ENCODE results near the gene NSD2. TPM values are rescaled to one million over a fixed set of nuclear protein-coding genes. Genes with fewer than 3 reads are reported as not detected.

The NSD2 gene
- total RNA-seq, 1 donor from 2014 or later: 212 TPM

DNA sequence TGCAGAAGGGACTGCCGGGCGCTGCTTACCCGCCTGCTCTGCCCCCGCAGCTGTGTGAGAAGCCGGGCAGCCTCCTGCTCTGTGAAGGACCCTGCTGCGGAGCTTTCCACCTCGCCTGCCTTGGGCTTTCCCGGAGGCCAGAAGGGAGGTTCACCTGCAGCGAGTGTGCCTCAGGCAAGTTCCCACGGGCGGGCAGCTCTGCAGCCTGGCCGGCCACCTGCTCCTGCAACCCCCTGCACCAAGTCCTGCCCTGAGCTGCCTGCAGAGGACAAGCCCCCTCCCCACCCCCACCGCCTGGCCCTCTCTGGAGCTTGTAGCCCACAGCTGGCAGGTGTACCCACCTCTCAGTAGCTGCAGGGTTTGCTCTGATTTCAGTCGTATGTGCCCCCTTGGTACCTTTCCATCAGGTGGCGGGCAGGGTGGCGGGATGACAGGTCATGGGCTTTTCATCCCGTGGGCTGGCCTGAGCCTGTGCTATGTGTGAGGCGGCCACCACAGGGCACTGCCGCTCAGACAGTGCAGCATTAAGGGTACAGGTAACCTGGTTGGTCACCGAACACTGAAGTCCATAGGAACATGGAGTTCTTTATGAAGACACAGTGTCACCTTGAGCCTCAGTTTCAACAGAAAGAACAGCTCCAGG, 81.0 kb downstream of the NSD2 start:
- H3K4me3 Mint-ChIP-seq (ENCODE audit: low read depth): no peak overlapping the region
- no peaks in the 10 kb centered on the region for H3K27me3 Mint-ChIP-seq
- H3K4me1 Mint-ChIP-seq (ENCODE audit: low read depth): no peaks in the 10 kb centered on the region
- H3K9me3 Mint-ChIP-seq (ENCODE audit: low read depth): no peaks in the 10 kb centered on the region
- no peak for DNase-seq (ENCODE audit: low spot score, unreplicated experiment)
- TF ChIP-seq, protein P1, sequence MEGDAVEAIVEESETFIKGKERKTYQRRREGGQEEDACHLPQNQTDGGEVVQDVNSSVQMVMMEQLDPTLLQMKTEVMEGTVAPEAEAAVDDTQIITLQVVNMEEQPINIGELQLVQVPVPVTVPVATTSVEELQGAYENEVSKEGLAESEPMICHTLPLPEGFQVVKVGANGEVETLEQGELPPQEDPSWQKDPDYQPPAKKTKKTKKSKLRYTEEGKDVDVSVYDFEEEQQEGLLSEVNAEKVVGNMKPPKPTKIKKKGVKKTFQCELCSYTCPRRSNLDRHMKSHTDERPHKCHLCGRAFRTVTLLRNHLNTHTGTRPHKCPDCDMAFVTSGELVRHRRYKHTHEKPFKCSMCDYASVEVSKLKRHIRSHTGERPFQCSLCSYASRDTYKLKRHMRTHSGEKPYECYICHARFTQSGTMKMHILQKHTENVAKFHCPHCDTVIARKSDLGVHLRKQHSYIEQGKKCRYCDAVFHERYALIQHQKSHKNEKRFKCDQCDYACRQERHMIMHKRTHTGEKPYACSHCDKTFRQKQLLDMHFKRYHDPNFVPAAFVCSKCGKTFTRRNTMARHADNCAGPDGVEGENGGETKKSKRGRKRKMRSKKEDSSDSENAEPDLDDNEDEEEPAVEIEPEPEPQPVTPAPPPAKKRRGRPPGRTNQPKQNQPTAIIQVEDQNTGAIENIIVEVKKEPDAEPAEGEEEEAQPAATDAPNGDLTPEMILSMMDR (IDR thresholded peaks at IDR 0.05; ENCODE audit: unreplicated experiment): no peak
- no peak overlapping the region for H3K27ac Mint-ChIP-seq
- H3K36me3 Mint-ChIP-seq (ENCODE audit: insufficient read depth): peaks cover 14% of the 10 kb centered on the region

DNA sequence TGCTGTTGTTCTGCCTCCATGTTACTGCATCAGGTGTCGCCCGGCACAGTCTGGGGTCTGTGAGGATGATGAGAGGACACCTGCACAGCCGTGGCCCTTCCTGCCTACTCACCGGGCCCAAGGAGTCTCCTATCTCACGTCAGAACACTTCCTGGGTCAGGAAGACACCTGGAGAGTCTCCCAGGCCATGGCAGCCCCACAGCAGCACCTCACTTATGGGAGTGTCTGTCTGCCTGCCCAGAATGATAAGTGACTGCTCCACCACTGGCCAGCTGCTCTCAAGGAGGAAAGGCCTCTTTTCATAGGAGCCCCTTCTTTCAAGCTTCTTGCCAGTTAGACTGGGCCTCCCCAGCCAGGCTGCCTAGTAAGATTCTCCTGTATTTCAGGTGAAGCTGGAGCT, 81.5 kb downstream of the NSD2 start:
- Mint-ChIP-seq H3K4me1 (ENCODE audit: low read depth) (no peaks in the 10 kb centered on the region), H3K36me3 (ENCODE audit: insufficient read depth) (peaks cover 14% of the 10 kb centered on the region), H3K4me3 (ENCODE audit: low read depth) (no peak overlapping the region), H3K27ac (no peak overlapping the region), H3K27me3 (no peaks in the 10 kb centered on the region), H3K9me3 (ENCODE audit: low read depth) (no peaks in the 10 kb centered on the region)
- no peak for DNase-seq (ENCODE audit: low spot score, unreplicated experiment)
- TF ChIP-seq, protein P1 (IDR thresholded peaks at IDR 0.05; ENCODE audit: unreplicated experiment): no peak

DNA sequence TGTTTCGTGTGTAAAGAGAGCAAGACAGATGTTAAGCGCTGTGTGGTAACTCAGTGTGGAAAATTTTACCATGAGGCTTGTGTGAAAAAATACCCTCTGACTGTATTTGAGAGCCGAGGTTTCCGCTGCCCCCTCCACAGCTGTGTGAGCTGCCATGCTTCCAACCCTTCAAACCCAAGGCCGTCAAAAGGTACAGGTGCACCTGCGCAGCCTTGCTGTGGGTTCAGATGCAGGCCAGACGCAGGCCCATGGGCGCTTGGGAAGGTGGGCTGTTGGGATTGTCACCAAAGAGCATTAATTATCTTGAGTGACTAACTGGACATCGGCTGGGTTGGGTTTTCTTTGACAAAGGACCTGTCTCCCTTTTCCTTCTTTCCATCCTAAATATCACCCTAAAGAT, 82.1 kb downstream of the NSD2 start:
- Mint-ChIP-seq H3K27ac (peak overlapping the region; percentile 37), H3K4me1 (ENCODE audit: low read depth) (no peaks in the 10 kb centered on the region), H3K27me3 (no peaks in the 10 kb centered on the region), H3K4me3 (ENCODE audit: low read depth) (no peak overlapping the region), H3K9me3 (ENCODE audit: low read depth) (no peaks in the 10 kb centered on the region), H3K36me3 (ENCODE audit: insufficient read depth) (peaks cover 14% of the 10 kb centered on the region)
- TF ChIP-seq, protein P1 (IDR thresholded peaks at IDR 0.05; ENCODE audit: unreplicated experiment): no peak
- no peak for DNase-seq (ENCODE audit: low spot score, unreplicated experiment)

DNA sequence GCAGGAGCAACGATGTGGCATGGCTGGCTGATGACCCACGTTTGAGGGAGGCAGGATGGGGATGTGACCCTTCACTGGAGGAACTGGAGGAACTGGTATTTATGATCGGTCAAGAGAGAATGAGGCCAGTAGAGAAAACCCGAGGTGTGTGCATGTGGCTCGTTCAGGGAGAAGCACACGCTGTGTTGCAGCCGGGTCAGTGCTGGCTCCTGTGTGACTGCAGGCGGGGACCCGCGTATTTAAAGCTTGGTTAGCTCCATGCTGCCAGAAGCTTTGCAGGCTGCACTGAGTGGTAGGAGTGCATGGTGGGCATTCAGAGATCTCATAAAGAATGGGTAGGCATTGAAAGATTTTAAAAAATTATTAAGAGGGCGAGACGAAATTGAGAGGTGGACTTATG, 85.4 kb downstream of the NSD2 start:
- no peak for DNase-seq (ENCODE audit: low spot score, unreplicated experiment)
- no peaks in the 10 kb centered on the region for H3K9me3 Mint-ChIP-seq (ENCODE audit: low read depth)
- peak overlapping the region; percentile 39 for H3K27ac Mint-ChIP-seq
- TF ChIP-seq, protein P1 (IDR thresholded peaks at IDR 0.05; ENCODE audit: unreplicated experiment): no peak
- H3K4me1 Mint-ChIP-seq (ENCODE audit: low read depth): no peaks in the 10 kb centered on the region
- H3K27me3 Mint-ChIP-seq: no peaks in the 10 kb centered on the region
- no peak overlapping the region for H3K4me3 Mint-ChIP-seq (ENCODE audit: low read depth)
- H3K36me3 Mint-ChIP-seq (ENCODE audit: insufficient read depth): peaks cover 21% of the 10 kb centered on the region

DNA sequence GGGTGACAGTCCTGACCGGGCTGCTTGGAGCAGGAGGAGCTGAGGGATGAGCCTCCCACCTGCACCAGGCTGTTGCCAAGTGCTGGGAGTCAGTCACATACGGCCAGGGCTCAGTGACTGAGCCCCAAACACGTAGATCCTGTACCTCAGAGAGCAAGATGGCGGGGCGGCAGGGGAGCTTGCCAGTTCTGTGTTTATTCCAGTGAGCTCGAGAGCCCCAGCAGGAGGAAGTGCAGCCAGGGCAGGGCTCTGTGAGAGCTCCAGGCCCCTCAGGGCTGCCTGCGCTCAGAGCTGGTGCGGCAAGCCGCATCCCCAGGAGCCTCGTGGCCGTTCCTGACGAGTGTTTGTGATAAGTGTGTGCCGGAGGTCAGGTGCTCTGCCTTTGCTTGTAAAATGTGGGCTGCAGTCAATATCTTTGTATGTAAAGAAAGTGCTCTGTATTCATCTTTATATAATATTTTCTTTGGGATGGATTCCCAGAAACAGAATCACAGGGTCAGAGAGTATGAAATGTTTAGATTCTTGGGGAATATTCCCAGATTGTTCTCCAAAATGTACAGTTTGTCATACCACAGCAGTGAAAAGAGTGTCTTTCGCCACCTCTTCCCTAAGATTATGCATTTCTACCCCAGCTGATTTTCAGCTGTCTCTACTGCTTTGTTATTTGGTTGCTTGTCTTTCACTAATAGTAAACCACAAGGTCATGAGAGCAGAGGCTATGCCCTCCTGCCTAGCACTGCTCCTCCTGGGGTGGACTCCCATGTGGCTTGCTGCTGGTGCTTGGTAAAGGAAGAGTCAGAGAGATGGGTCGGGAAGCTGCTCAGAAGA, 87.3 kb downstream of the NSD2 start:
- H3K4me1 Mint-ChIP-seq (ENCODE audit: low read depth): peaks cover 5% of the 10 kb centered on the region
- H3K27ac Mint-ChIP-seq: no peak overlapping the region
- no peaks in the 10 kb centered on the region for H3K9me3 Mint-ChIP-seq (ENCODE audit: low read depth)
- DNase-seq (ENCODE audit: low spot score, unreplicated experiment): no peak
- peaks cover 31% of the 10 kb centered on the region for H3K36me3 Mint-ChIP-seq (ENCODE audit: insufficient read depth)
- TF ChIP-seq, protein P1 (IDR thresholded peaks at IDR 0.05; ENCODE audit: unreplicated experiment): no peak
- no peak overlapping the region for H3K4me3 Mint-ChIP-seq (ENCODE audit: low read depth)
- no peaks in the 10 kb centered on the region for H3K27me3 Mint-ChIP-seq

All from progenitor cell of endocrine pancreas (in vitro differentiated cells).